K562 (cell line): ENCODE results near the gene TRMT44. TPM values are rescaled to one million over a fixed set of nuclear protein-coding genes. Genes with fewer than 3 reads are reported as not detected.

Experiments used
- FOSL1 ChIP-seq: fragments of 200-800 bp; sonication (Bioruptor generic); conservative IDR thresholded peaks from 2 replicates; pipeline ENCODE4 v1.6.1; 2016; ENCODE audit warnings: missing genetic modification characterization, missing compliant biosample characterization
- LCOR ChIP-seq: sonication (generic); formaldehyde crosslinking; IDR thresholded peaks from 2 replicates; pipeline ENCODE4 v1.8.0; 2022; ENCODE audit warnings: mild to moderate bottlenecking, missing genetic modification reagents
- NELFE ChIP-seq: IDR thresholded peaks from 2 replicates; pipeline ENCODE4 v1.6.1; 2011; ENCODE audit warnings: mild to moderate bottlenecking; ENCODE audit not compliant: insufficient read depth, insufficient read length
- RUNX1 ChIP-seq: sonication (generic); IDR thresholded peaks from 2 replicates; pipeline ENCODE4 v1.6.1; 2016; ENCODE audit warnings: antibody characterized with exemption, low read depth
- SIRT6 ChIP-seq: IDR thresholded peaks from one replicate; pipeline ENCODE4 v1.6.1; 2012; ENCODE audit warnings: low read depth, mild to moderate bottlenecking, control low read depth, inconsistent platforms, low read length, moderate library complexity
- SRSF1 ChIP-seq: fragments of 200-400 bp; formaldehyde crosslinking; IDR thresholded peaks from 2 replicates; pipeline ENCODE4 v1.6.1; 2017; ENCODE audit warnings: mild to moderate bottlenecking, low read depth, low read length, moderate library complexity
- polyA plus RNA-seq, 8 experiments: library from polyadenylated mRNA; depleted of rRNA in 4 of 8; stranded (reverse) in 5 of 8; unstranded in 3 of 8; fragments of >200 nt; fragmentation: Nextera tagmentation in 2 of 8; fragmentation: Illumina TruSeq in 1 of 8; extraction: Ambion mirVana in 2 of 8; extraction: Trizol in 1 of 8; gene quantifications; 2 replicates each; pipeline versions ENCODE4 v1.2.1 to v1.2.3, GENCODE V29; 2011 to 2014; ENCODE audit warnings: inconsistent platforms in 1 of 8, missing spikeins in 1 of 8
- total RNA-seq, 7 experiments: library from RNA; depleted of rRNA in 6 of 7; stranded (reverse); fragments of >200 nt in 6 of 7; fragmentation: Illumina TruSeq in 2 of 7; extraction: Trizol in 2 of 7; gene quantifications; 2 replicates each; pipeline versions ENCODE4 v1.2.1 to v1.2.3, GENCODE V29; 2011 to 2021; ENCODE audit warnings: low replicate concordance in 1 of 7
- TF ChIP-seq, protein P1 (sequence below), 2 experiments: fragments of 450-650 bp; conservative IDR thresholded peaks; 2 replicates each; pipeline ENCODE4 v1.6.1; 2017; ENCODE audit warnings: mild to moderate bottlenecking in 2 of 2, moderate library complexity in 2 of 2
- TF ChIP-seq, protein P2 (sequence below), 2 experiments: IDR thresholded peaks in 1 of 2; conservative IDR thresholded peaks in 1 of 2; 2 replicates each; pipeline ENCODE4 v1.6.1; 2016; ENCODE audit warnings: low read depth in 2 of 2, mild to moderate bottlenecking in 1 of 2, missing compliant biosample characterization in 1 of 2, missing genetic modification characterization in 1 of 2, moderate library complexity in 1 of 2
- TF ChIP-seq, protein P3 (sequence below): sonication (generic); formaldehyde crosslinking; IDR thresholded peaks from 2 replicates; pipeline ENCODE4 v1.8.0; 2022; ENCODE audit warnings: missing genetic modification reagents, mild to moderate bottlenecking, borderline replicate concordance
- TF ChIP-seq, protein P4 (sequence below): fragments of 450-650 bp; formaldehyde crosslinking; IDR thresholded peaks from 2 replicates; pipeline ENCODE4 v1.4.0; 2022; ENCODE audit warnings: mild to moderate bottlenecking, moderate library complexity

The TRMT44 gene
- total and polyA plus RNA-seq, 9 of the 15 experiments (the other 6 are each of a cell fraction or from before 2014, with no cell fraction given), result 1.2 to 18.6 (median 10.0) TPM

DNA sequence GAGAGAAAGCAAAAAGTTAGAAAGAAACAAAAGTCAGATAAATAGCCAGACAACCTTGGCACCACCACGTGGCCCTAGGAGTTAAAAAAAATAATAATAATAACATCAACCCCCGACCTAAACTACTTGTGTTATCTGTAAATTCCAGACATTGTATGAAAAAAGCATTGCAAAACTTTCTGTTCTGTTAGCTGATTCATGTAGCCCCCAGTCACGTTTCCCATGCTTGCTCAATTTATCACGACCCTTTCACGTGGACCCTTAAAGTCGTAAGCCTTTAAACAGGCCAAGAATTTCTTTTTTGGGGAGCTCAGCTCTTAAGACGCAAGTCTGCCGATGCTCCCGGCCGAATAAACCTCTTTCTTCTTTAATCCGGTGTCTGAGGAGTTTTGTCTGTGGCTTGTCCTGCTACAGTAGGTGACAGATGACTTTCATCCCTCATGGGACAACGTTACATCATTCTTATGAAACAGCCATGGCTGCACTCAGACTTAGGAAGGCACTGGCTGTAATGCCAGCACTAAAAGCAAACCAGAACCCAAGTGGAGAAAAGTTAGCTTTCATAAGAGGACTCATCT lies 574 bp upstream of the TRMT44 start (continued):
- TF ChIP-seq, protein P1, sequence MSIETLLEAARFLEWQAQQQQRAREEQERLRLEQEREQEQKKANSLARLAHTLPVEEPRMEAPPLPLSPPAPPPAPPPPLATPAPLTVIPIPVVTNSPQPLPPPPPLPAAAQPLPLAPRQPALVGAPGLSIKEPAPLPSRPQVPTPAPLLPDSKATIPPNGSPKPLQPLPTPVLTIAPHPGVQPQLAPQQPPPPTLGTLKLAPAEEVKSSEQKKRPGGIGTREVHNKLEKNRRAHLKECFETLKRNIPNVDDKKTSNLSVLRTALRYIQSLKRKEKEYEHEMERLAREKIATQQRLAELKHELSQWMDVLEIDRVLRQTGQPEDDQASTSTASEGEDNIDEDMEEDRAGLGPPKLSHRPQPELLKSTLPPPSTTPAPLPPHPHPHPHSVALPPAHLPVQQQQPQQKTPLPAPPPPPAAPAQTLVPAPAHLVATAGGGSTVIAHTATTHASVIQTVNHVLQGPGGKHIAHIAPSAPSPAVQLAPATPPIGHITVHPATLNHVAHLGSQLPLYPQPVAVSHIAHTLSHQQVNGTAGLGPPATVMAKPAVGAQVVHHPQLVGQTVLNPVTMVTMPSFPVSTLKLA (conservative IDR thresholded peaks at IDR 0.05), result peak; percentile 8 to 45; a peak in 3 of 4 replicates
- TF ChIP-seq NELFE, result no peak
- TF ChIP-seq, protein P2, sequence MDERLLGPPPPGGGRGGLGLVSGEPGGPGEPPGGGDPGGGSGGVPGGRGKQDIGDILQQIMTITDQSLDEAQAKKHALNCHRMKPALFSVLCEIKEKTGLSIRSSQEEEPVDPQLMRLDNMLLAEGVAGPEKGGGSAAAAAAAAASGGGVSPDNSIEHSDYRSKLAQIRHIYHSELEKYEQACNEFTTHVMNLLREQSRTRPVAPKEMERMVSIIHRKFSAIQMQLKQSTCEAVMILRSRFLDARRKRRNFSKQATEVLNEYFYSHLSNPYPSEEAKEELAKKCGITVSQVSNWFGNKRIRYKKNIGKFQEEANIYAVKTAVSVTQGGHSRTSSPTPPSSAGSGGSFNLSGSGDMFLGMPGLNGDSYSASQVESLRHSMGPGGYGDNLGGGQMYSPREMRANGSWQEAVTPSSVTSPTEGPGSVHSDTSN (CRISPR knock-in tag; IDR thresholded peaks at IDR 0.05; ENCODE audit: low read depth), result no peak
- TF ChIP-seq, protein P2 (tag; conservative IDR thresholded peaks at IDR 0.05; ENCODE audit: low read depth), result peak; percentile 77
- TF ChIP-seq, protein P3, sequence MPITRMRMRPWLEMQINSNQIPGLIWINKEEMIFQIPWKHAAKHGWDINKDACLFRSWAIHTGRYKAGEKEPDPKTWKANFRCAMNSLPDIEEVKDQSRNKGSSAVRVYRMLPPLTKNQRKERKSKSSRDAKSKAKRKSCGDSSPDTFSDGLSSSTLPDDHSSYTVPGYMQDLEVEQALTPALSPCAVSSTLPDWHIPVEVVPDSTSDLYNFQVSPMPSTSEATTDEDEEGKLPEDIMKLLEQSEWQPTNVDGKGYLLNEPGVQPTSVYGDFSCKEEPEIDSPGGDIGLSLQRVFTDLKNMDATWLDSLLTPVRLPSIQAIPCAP, result no peak
- TF ChIP-seq SRSF1, result no peak
- no peak for TF ChIP-seq SIRT6
- TF ChIP-seq RUNX1, result no peak
- 0 out of 2 replicates have a peak, but pooled peaks have one; percentile 21 for TF ChIP-seq FOSL1 (tag)
- TF ChIP-seq LCOR, result peak; percentile 36; the same call in 1 of the 2 replicates
- TF ChIP-seq, protein P4, sequence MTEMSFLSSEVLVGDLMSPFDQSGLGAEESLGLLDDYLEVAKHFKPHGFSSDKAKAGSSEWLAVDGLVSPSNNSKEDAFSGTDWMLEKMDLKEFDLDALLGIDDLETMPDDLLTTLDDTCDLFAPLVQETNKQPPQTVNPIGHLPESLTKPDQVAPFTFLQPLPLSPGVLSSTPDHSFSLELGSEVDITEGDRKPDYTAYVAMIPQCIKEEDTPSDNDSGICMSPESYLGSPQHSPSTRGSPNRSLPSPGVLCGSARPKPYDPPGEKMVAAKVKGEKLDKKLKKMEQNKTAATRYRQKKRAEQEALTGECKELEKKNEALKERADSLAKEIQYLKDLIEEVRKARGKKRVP (CRISPR knock-in tag), result peak; percentile 60; the same call in 1 of the 2 replicates
